Keratinocyte (primary cell): ENCODE results near the gene ZCCHC7. TPM values are rescaled to one million over a fixed set of nuclear protein-coding genes. Genes with fewer than 3 reads are reported as not detected.

ENCODE experiments used
- DNase-seq: peaks from one replicate; pipeline ENCODE4 v3.0.0-alpha.2; 2011; ENCODE audit warnings: low read depth, missing footprints, low spot score
- FAIRE-seq: peaks from 2 replicates; lab custom pipeline; 2011; peaks lifted over from hg19 to GRCh38; lab: Jason Lieb, UNC
- H2AFZ ChIP-seq: 2 replicates; pipeline ENCODE4 v1.6.0; 2012; ENCODE audit warnings: low read length, control low read depth, inconsistent platforms; ENCODE audit not compliant: control insufficient read depth
- H3K27ac ChIP-seq: 2 replicates; pipeline ENCODE4 v1.5.1; 2011; ENCODE audit warnings: low read length; ENCODE audit not compliant: control insufficient read depth, insufficient read depth
- H3K27me3 ChIP-seq: 3 replicates; pipeline ENCODE4 v1.6.0; 2011; ENCODE audit warnings: low read length; ENCODE audit not compliant: control insufficient read depth, insufficient read depth; ENCODE audit errors: extremely low read depth
- H3K36me3 ChIP-seq, 2 experiments: 2 replicates in 1 of 2; 3 replicates in 1 of 2; pipeline ENCODE4 v1.5.1; 2011; ENCODE audit warnings: low read length in 2 of 2, mild to moderate bottlenecking in 1 of 2; ENCODE audit not compliant: control insufficient read depth in 2 of 2, insufficient read depth in 2 of 2; ENCODE audit errors: extremely low read depth in 1 of 2
- H3K4me1 ChIP-seq: 3 replicates; pipeline ENCODE4 v1.5.1; 2011; ENCODE audit warnings: low read length; ENCODE audit not compliant: control insufficient read depth, insufficient read depth; ENCODE audit errors: extremely low read depth
- H3K4me2 ChIP-seq: 3 replicates; pipeline ENCODE4 v1.6.0; 2011; ENCODE audit warnings: low read depth, low read length; ENCODE audit not compliant: control insufficient read depth, insufficient read depth; ENCODE audit errors: extremely low read depth
- H3K4me3 ChIP-seq, 3 experiments: fragments of 200-600 bp in 1 of 3; sonication (generic) in 1 of 3; 2 replicates in 2 of 3; 3 replicates in 1 of 3; pipeline ENCODE4 v1.5.1; 2011 to 2016; ENCODE audit warnings: low read length in 3 of 3, mild to moderate bottlenecking in 3 of 3, control low read depth in 2 of 3, inconsistent platforms in 1 of 3, low read depth in 1 of 3, mixed read lengths in 1 of 3, mixed run types in 1 of 3, moderate library complexity in 1 of 3; ENCODE audit not compliant: control insufficient read depth in 2 of 3, insufficient read depth in 2 of 3; ENCODE audit errors: extremely low read depth in 1 of 3
- H3K79me2 ChIP-seq: 2 replicates; pipeline ENCODE4 v1.6.0; 2012; ENCODE audit warnings: low read length; ENCODE audit not compliant: control insufficient read depth, insufficient read depth
- H3K9ac ChIP-seq: 3 replicates; pipeline ENCODE4 v1.6.0; 2011; ENCODE audit warnings: low read length; ENCODE audit not compliant: control insufficient read depth, insufficient read depth; ENCODE audit errors: extremely low read depth
- H3K9me1 ChIP-seq: 3 replicates; pipeline ENCODE4 v1.6.0; 2011; ENCODE audit warnings: low read length; ENCODE audit not compliant: control insufficient read depth, insufficient read depth; ENCODE audit errors: extremely low read depth
- H3K9me3 ChIP-seq: 2 replicates; pipeline ENCODE4 v1.5.1; 2012; ENCODE audit warnings: low read depth, low read length; ENCODE audit not compliant: control insufficient read depth
- H4K20me1 ChIP-seq: 3 replicates; pipeline ENCODE4 v1.6.0; 2011; ENCODE audit warnings: low read length; ENCODE audit not compliant: control insufficient read depth, insufficient read depth; ENCODE audit errors: extremely low read depth
- EZH2 ChIP-seq: IDR thresholded peaks from one replicate; pipeline ENCODE4 v1.6.1; 2012; ENCODE audit warnings: inconsistent platforms, mild to moderate bottlenecking, low read length, moderate library complexity
- dilution Hi-C: fragments of 300-500 bp; cut with MboI; formaldehyde crosslinking; loops from one replicate; pipeline ENCODE4 v1.7.0; 2020; ENCODE audit warnings: low sequenced_read_pairs; ENCODE audit not compliant: extremely low pct_ligation_motif_present
- polyA plus RNA-seq, 5 experiments: library from polyadenylated mRNA; depleted of rRNA in 3 of 5; stranded (reverse) in 3 of 5; stranded (forward) in 1 of 5; unstranded in 1 of 5; fragments of >200 nt; gene quantifications; 1 replicate in 1 of 5; 2 replicates in 3 of 5; 3 replicates in 1 of 5; pipeline versions ENCODE4 v1.2.1 to v1.2.3, GENCODE V29; 2011 to 2012; ENCODE audit warnings: missing spikeins in 2 of 5, low read depth in 1 of 5, low replicate concordance in 1 of 5
- TF ChIP-seq, protein P1 (sequence below), 3 experiments: IDR thresholded peaks in 1 of 3; conservative IDR thresholded peaks in 1 of 3; optimal IDR thresholded peaks in 1 of 3; 2 replicates in 2 of 3; 3 replicates in 1 of 3; pipeline versions ENCODE3 to v1.5.1; 2011; ENCODE audit warnings: low read length in 3 of 3, mild to moderate bottlenecking in 3 of 3, moderate library complexity in 2 of 3, control low read depth in 1 of 3, inconsistent platforms in 1 of 3; ENCODE audit not compliant: insufficient read depth in 2 of 3; ENCODE audit errors: extremely low read depth in 1 of 3

The ZCCHC7 gene
- polyA plus RNA-seq, 1 donor (not counting 4 experiments of a cell fraction or from before 2014, with no cell fraction given) = 16.5 TPM

- Histone ChIP-seq H4K20me1 (no peaks in the 10 kb centered on the region), H3K27ac (no peak overlapping the region), H3K79me2 (no peaks in the 10 kb centered on the region), H3K9ac (no peak overlapping the region), H3K4me2 (no peak overlapping the region), H3K36me3 (no peaks in the 10 kb centered on the region), H3K9me3 (no peaks in the 10 kb centered on the region), H3K9me1 (no peaks in the 10 kb centered on the region), H3K4me3 (no peak overlapping the region), H2AFZ (no peak overlapping the region), H3K27me3 (no peaks in the 10 kb centered on the region), H3K4me1 (no peaks in the 10 kb centered on the region)
- TF ChIP-seq EZH2 = no peak
- TF ChIP-seq, protein P1, sequence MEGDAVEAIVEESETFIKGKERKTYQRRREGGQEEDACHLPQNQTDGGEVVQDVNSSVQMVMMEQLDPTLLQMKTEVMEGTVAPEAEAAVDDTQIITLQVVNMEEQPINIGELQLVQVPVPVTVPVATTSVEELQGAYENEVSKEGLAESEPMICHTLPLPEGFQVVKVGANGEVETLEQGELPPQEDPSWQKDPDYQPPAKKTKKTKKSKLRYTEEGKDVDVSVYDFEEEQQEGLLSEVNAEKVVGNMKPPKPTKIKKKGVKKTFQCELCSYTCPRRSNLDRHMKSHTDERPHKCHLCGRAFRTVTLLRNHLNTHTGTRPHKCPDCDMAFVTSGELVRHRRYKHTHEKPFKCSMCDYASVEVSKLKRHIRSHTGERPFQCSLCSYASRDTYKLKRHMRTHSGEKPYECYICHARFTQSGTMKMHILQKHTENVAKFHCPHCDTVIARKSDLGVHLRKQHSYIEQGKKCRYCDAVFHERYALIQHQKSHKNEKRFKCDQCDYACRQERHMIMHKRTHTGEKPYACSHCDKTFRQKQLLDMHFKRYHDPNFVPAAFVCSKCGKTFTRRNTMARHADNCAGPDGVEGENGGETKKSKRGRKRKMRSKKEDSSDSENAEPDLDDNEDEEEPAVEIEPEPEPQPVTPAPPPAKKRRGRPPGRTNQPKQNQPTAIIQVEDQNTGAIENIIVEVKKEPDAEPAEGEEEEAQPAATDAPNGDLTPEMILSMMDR (optimal IDR thresholded peaks at IDR 0.05 in 1 of 3, IDR thresholded peaks at IDR 0.05 in 1 of 3, conservative IDR thresholded peaks at IDR 0.05 in 1 of 3; ENCODE audit: extremely low read depth in 1 of 3, insufficient read depth in 2 of 3, low read length in 3 of 3) = peak; percentile 51 to 63 (median 51)
- FAIRE-seq = no peak
- dilution Hi-C loops = no loop called here
- no peak for DNase-seq
Measured at GRCh38 chr9:37390759-37391158, 270.4 kb downstream of the ZCCHC7 start.

- TF ChIP-seq, protein P1 (optimal IDR thresholded peaks at IDR 0.05 in 1 of 3, IDR thresholded peaks at IDR 0.05 in 1 of 3, conservative IDR thresholded peaks at IDR 0.05 in 1 of 3; ENCODE audit: extremely low read depth in 1 of 3, insufficient read depth in 2 of 3, low read length in 3 of 3) = no peak
- TF ChIP-seq EZH2 = no peak
- no peak for FAIRE-seq
- Histone ChIP-seq H3K36me3 (no peaks in the 10 kb centered on the region), H3K79me2 (no peaks in the 10 kb centered on the region), H3K9me3 (no peaks in the 10 kb centered on the region), H3K9me1 (no peaks in the 10 kb centered on the region), H2AFZ (no peak overlapping the region), H3K4me3 (no peak overlapping the region), H3K27me3 (no peaks in the 10 kb centered on the region), H4K20me1 (no peaks in the 10 kb centered on the region), H3K9ac (no peak overlapping the region), H3K4me2 (no peak overlapping the region), H3K4me1 (no peaks in the 10 kb centered on the region), H3K27ac (no peak overlapping the region)
- dilution Hi-C loops = no loop called here
- DNase-seq = no peak
Measured at GRCh38 chr9:37392272-37392671, 271.9 kb downstream of the ZCCHC7 start.
